Panc1 (cell line): ENCODE measurements around the gene CKLF.

Experiments used
- POLR2AphosphoS5 ChIP-seq: IDR thresholded peaks from 2 replicates; pipeline ENCODE4 v1.6.1; 2012; ENCODE audit warnings: mild to moderate bottlenecking, low read depth, low read length, moderate library complexity
- TF ChIP-seq, protein P1 (sequence below): fragments of 450-650 bp; IDR thresholded peaks from 2 replicates; pipeline ENCODE4 v1.5.1; 2017; ENCODE audit warnings: mild to moderate bottlenecking

DNA sequence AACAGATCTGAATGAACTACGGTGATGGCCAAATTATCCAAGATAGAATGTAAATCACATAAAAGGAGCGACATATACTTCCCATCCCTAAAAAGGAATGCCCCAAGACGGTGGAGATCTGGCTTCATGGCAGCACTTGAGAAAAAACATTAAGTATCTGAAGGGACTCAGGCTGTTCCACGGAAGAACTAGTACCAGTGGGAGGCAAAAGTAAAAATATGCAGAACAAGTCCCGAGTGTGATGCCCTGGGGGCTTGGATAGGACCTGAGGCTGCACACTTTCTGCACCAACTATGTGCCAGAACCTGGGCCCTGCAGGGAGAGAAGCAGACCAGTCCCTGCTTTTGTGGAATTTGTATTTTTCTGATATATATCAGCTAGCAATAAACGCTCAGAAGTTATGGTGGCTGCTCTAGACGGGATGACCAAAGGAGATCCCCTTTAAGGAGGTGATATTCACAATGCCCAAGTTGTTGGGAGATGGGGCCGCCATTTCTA lies 539 bp upstream of the CKLF start:
- TF ChIP-seq, protein P1, sequence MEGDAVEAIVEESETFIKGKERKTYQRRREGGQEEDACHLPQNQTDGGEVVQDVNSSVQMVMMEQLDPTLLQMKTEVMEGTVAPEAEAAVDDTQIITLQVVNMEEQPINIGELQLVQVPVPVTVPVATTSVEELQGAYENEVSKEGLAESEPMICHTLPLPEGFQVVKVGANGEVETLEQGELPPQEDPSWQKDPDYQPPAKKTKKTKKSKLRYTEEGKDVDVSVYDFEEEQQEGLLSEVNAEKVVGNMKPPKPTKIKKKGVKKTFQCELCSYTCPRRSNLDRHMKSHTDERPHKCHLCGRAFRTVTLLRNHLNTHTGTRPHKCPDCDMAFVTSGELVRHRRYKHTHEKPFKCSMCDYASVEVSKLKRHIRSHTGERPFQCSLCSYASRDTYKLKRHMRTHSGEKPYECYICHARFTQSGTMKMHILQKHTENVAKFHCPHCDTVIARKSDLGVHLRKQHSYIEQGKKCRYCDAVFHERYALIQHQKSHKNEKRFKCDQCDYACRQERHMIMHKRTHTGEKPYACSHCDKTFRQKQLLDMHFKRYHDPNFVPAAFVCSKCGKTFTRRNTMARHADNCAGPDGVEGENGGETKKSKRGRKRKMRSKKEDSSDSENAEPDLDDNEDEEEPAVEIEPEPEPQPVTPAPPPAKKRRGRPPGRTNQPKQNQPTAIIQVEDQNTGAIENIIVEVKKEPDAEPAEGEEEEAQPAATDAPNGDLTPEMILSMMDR: no peak; the same call in 1 of the 2 replicates
- no peak for TF ChIP-seq POLR2AphosphoS5
